ENCODE data around the gene MSLN. TPM values are rescaled to one million over a fixed set of nuclear protein-coding genes. Genes with fewer than 3 reads are reported as not detected.
A peak's percentile ranks its signal among the peaks of the same experiment; 100 is the strongest.

MSLN gene
- total and polyA plus RNA-seq, 2 of the 8 experiments (the other 6 are each of a cell fraction or from before 2014, with no cell fraction given) = 0.28 to 0.50 TPM

GRCh38 chr16:739560-740458 is 20.7 kb upstream of the MSLN start:
- H2BK12ac ChIP-seq (ENCODE audit: low read depth, low read length) = 0 out of 2 replicates have a peak overlapping the region, but pooled peaks have one; percentile 3
- no peak for DNase-seq (ENCODE audit: low read depth in 1 of 2, low spot score in 2 of 2)
- no peaks in the 10 kb centered on the region for H3K9me3 ChIP-seq (ENCODE audit: insufficient read depth in 2 of 2, low read depth in 1 of 2, low read length in 1 of 2)
- H4K20me1 ChIP-seq (replicated peaks in 1 of 2; ENCODE audit: control insufficient read depth in 1 of 2, insufficient read depth in 2 of 2, low read length in 2 of 2) = peaks cover 2% of the 10 kb centered on the region in 2 experiments
- no peak overlapping the region for H3K18ac ChIP-seq (ENCODE audit: extremely low read depth, low read length)
- FAIRE-seq = no peak
- H2BK15ac ChIP-seq (ENCODE audit: low read length) = no peak overlapping the region
- H2BK5ac ChIP-seq (ENCODE audit: low read depth, low read length) = no peak overlapping the region
- CTCF ChIA-PET (ENCODE audit: partially characterized antibody) = interaction anchor here (0.9 to 35.8 kb wide), 8 partner anchors 10 to 67 kb away, joined by 3 to 977 read pairs (median 9); partner anchors contain the start of genes ANTKMT, CCDC78, CHTF18 and FBXL16
- no peak overlapping the region for H4K5ac ChIP-seq (ENCODE audit: insufficient read length, low read depth, low read length)
- H3K9ac ChIP-seq (replicated peaks in 1 of 4; ENCODE audit: extremely low read depth in 1 of 4, low read depth in 3 of 4, low read length in 3 of 4) = peak overlapping the region in 2 of 4 experiments; percentile 17 to 81; a peak in 2 of 7 replicates
- H3K4me2 ChIP-seq (ENCODE audit: insufficient read depth in 1 of 2, low read depth in 2 of 2, low read length in 2 of 2) = peak overlapping the region; percentile 70 to 80
- no peak overlapping the region for H3K14ac ChIP-seq (ENCODE audit: insufficient read length)
- H3K4me1 ChIP-seq (replicated peaks in 1 of 4; ENCODE audit: control insufficient read depth in 3 of 4, insufficient read depth in 4 of 4, low read length in 3 of 4) = peaks cover 0 to 9% (median 4%) of the 10 kb centered on the region in 4 experiments; a peak in 5 of 7 replicates
- no peak overlapping the region for H3K56ac ChIP-seq (replicated peaks; ENCODE audit: insufficient read length, low read depth, low read length)
- peaks cover 0 to 3% (median 0%) of the 10 kb centered on the region in 4 experiments; a peak in 1 of 8 replicates for H3K36me3 ChIP-seq (ENCODE audit: control insufficient read depth in 2 of 4, insufficient read depth in 4 of 4, low read length in 3 of 4)
- no peaks in the 10 kb centered on the region for H3K27me3 ChIP-seq (replicated peaks in 1 of 4; ENCODE audit: control insufficient read depth in 3 of 4, extremely low read depth in 1 of 4, insufficient read depth in 3 of 4, low read length in 3 of 4)
- no peak overlapping the region for H2AK5ac ChIP-seq (ENCODE audit: low read depth, low read length)
- peak overlapping the region; percentile 89; the same call in 1 of the 2 replicates for H4K8ac ChIP-seq (ENCODE audit: extremely low read depth, insufficient read depth, low read length)
- no peaks in the 10 kb centered on the region for H3K79me1 ChIP-seq (ENCODE audit: low read depth, low read length)
- WGBS, 2 experiments (ENCODE audit: extremely low coverage in 1 of 2, insufficient coverage in 1 of 2, insufficient read length in 1 of 2, insufficient replicate concordance in 2 of 2, low coverage in 1 of 2, low lambda C conversion rate in 2 of 2, missing lambda C conversion rate in 1 of 2) = 61% methylated on average over 33 of the region's 38 CpGs; no CpG with 5 or more reads in 1 of the 2 experiments
- no peak overlapping the region for H4K91ac ChIP-seq (replicated peaks; ENCODE audit: insufficient read length, low read length)
- TF ChIP-seq SRF (IDR thresholded peaks at IDR 0.05; ENCODE audit: low read depth, low read length) (no peak), TBP (IDR thresholded peaks at IDR 0.05; ENCODE audit: low read depth, low read length) (no peak), EZH2 (IDR thresholded peaks at IDR 0.05; ENCODE audit: low read depth, low read length, severe bottlenecking) (no peak)
- H2AFZ ChIP-seq (ENCODE audit: low read length) = no peak overlapping the region
- H3K27ac ChIP-seq (ENCODE audit: low read depth, low read length) = no peak overlapping the region
- no peak overlapping the region for H3K4ac ChIP-seq (replicated peaks; ENCODE audit: insufficient read length, low read depth, low read length)
- H3K4me3 ChIP-seq (ENCODE audit: extremely low read depth in 1 of 4, insufficient read depth in 2 of 4, low read depth in 3 of 4, low read length in 4 of 4) = peak overlapping the region; percentile 62 to 90 (median 81)
- POLR2A ChIA-PET (ENCODE audit: partially characterized antibody) = interaction anchor here (0.9 to 6.3 kb wide), 16 partner anchors 9 to 61 kb away, joined by 3 to 39 read pairs (median 4); partner anchors contain the start of genes CCDC78, GNG13 and STUB1
- H3K23me2 ChIP-seq (ENCODE audit: low read depth, low read length) = peaks cover 7% of the 10 kb centered on the region; the same call in 1 of the 2 replicates
- H3K23ac ChIP-seq (ENCODE audit: insufficient read length) = no peak overlapping the region
- no peak overlapping the region for H2BK120ac ChIP-seq (replicated peaks; ENCODE audit: low read depth, low read length)
- H3K79me2 ChIP-seq (ENCODE audit: control insufficient read depth in 1 of 2, insufficient read depth in 2 of 2, low read length in 2 of 2) = no peaks in the 10 kb centered on the region
- H2BK20ac ChIP-seq (ENCODE audit: low read length) = no peak overlapping the region
